Measurements from ENCODE around the gene PPP1R1B. TPM values are rescaled to one million over a fixed set of nuclear protein-coding genes. Genes with fewer than 3 reads are reported as not detected.

The PPP1R1B gene
- polyA plus RNA-seq, 1 donor (not counting 4 experiments of a cell fraction or from before 2014, with no cell fraction given): 0.18 TPM

DNA sequence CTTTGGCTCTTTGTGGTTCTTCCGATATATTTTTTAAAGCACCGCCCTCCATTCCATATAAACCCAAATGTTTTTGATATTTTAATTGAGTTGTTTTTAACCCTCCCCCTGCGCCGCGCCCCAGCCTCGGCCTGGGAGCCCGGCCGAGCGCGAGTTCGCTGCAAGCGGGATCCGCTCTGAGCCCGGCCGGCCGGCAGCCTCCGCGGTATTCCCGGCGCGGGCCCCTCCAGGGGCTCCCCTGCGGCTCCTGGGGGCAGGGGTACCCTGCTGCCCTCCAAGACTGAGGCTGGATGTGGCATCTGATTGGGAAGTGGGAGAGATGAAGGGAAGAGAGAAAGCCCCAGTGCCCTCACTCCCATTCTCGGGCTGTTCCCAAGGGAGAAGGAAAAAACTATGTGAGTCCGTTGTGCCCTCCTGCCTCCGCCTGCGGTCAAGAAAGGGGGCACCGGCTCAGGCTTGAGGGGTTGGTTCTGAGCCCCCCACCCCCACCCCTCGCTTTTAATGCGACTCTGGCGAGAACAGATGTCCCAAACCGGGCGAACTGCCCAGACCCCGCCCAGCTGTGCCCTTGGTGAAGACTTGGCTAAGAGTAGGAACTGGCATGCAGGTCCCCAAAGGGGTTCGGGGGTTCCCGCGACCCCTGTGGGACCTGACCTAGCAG, 27.6 kb upstream of the PPP1R1B start:
- dilution Hi-C loops (cut with MboI; ENCODE audit: extremely low pct_ligation_motif_present, low sequenced_read_pairs): no loop called here
- no peak for FAIRE-seq
- Histone ChIP-seq H3K36me3 (ENCODE audit: control insufficient read depth in 2 of 2, extremely low read depth in 1 of 2, insufficient read depth in 2 of 2, low read length in 2 of 2) (no peaks in the 10 kb centered on the region), H4K20me1 (ENCODE audit: control insufficient read depth, extremely low read depth, insufficient read depth, low read length) (peaks cover 6% of the 10 kb centered on the region), H3K4me2 (ENCODE audit: control insufficient read depth, extremely low read depth, insufficient read depth, low read depth, low read length) (peak overlapping the region; percentile 62), H2AFZ (ENCODE audit: control insufficient read depth, low read length) (no peak overlapping the region), H3K27me3 (ENCODE audit: control insufficient read depth, extremely low read depth, insufficient read depth, low read length) (peaks cover 90% of the 10 kb centered on the region), H3K27ac (ENCODE audit: control insufficient read depth, insufficient read depth, low read length) (no peak overlapping the region), H3K9me3 (ENCODE audit: control insufficient read depth, low read depth, low read length) (no peaks in the 10 kb centered on the region), H3K79me2 (ENCODE audit: control insufficient read depth, insufficient read depth, low read length) (no peaks in the 10 kb centered on the region), H3K9me1 (ENCODE audit: control insufficient read depth, extremely low read depth, insufficient read depth, low read length) (no peaks in the 10 kb centered on the region), H3K4me1 (ENCODE audit: control insufficient read depth, extremely low read depth, insufficient read depth, low read length) (peaks cover 19% of the 10 kb centered on the region), H3K4me3 (ENCODE audit: control insufficient read depth in 2 of 3, extremely low read depth in 1 of 3, insufficient read depth in 2 of 3, low read depth in 1 of 3, low read length in 3 of 3) (peak overlapping the region in 2 of 3 experiments; percentile 12 to 18), H3K9ac (ENCODE audit: control insufficient read depth, extremely low read depth, insufficient read depth, low read length) (no peak overlapping the region)
- DNase-seq (ENCODE audit: low read depth, low spot score): no peak
- peak; percentile 76 for TF ChIP-seq EZH2 (IDR thresholded peaks at IDR 0.05; ENCODE audit: low read length)
- TF ChIP-seq, protein P1, sequence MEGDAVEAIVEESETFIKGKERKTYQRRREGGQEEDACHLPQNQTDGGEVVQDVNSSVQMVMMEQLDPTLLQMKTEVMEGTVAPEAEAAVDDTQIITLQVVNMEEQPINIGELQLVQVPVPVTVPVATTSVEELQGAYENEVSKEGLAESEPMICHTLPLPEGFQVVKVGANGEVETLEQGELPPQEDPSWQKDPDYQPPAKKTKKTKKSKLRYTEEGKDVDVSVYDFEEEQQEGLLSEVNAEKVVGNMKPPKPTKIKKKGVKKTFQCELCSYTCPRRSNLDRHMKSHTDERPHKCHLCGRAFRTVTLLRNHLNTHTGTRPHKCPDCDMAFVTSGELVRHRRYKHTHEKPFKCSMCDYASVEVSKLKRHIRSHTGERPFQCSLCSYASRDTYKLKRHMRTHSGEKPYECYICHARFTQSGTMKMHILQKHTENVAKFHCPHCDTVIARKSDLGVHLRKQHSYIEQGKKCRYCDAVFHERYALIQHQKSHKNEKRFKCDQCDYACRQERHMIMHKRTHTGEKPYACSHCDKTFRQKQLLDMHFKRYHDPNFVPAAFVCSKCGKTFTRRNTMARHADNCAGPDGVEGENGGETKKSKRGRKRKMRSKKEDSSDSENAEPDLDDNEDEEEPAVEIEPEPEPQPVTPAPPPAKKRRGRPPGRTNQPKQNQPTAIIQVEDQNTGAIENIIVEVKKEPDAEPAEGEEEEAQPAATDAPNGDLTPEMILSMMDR (optimal IDR thresholded peaks at IDR 0.05 in 1 of 3, IDR thresholded peaks at IDR 0.05 in 1 of 3, conservative IDR thresholded peaks at IDR 0.05 in 1 of 3; ENCODE audit: extremely low read depth in 1 of 3, insufficient read depth in 2 of 3, low read length in 3 of 3): no peak

DNA sequence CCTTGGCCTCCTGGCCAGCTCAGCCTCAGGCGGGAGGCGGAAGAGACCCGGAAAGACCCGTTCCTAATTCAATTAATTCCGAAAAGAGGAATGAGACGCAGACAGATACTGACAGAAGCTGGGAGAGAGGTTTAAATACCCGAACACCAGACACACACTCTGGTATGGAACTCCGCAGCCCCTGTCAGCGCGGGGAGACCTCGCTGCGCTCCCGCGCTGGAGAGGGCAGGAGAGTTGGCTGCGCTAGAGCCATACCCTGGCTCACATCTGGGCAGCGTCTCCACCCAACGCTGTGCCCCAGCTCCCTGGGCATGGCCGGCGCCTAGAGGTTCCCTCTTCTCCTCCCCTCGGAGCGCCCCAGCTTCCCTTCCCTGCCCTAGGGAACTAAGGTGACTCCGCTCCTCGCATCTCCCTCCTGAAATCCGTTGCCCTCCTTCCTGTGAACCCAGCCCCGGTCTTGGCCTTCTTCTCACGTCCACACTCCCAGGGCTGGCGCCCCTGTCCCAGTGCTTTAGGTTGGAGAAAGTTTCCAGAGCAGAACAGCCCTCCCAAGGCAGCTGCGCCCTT, 27.0 kb upstream of the PPP1R1B start:
- Histone ChIP-seq H3K79me2 (ENCODE audit: control insufficient read depth, insufficient read depth, low read length) (no peaks in the 10 kb centered on the region), H3K27me3 (ENCODE audit: control insufficient read depth, extremely low read depth, insufficient read depth, low read length) (peaks cover 91% of the 10 kb centered on the region), H3K27ac (ENCODE audit: control insufficient read depth, insufficient read depth, low read length) (no peak overlapping the region), H3K9ac (ENCODE audit: control insufficient read depth, extremely low read depth, insufficient read depth, low read length) (no peak overlapping the region), H3K36me3 (ENCODE audit: control insufficient read depth in 2 of 2, extremely low read depth in 1 of 2, insufficient read depth in 2 of 2, low read length in 2 of 2) (no peaks in the 10 kb centered on the region), H3K9me3 (ENCODE audit: control insufficient read depth, low read depth, low read length) (no peaks in the 10 kb centered on the region), H3K4me1 (ENCODE audit: control insufficient read depth, extremely low read depth, insufficient read depth, low read length) (peaks cover 21% of the 10 kb centered on the region), H3K4me2 (ENCODE audit: control insufficient read depth, extremely low read depth, insufficient read depth, low read depth, low read length) (no peak overlapping the region), H3K9me1 (ENCODE audit: control insufficient read depth, extremely low read depth, insufficient read depth, low read length) (no peaks in the 10 kb centered on the region), H3K4me3 (ENCODE audit: control insufficient read depth in 2 of 3, extremely low read depth in 1 of 3, insufficient read depth in 2 of 3, low read depth in 1 of 3, low read length in 3 of 3) (no peak overlapping the region), H2AFZ (ENCODE audit: control insufficient read depth, low read length) (no peak overlapping the region), H4K20me1 (ENCODE audit: control insufficient read depth, extremely low read depth, insufficient read depth, low read length) (peaks cover 6% of the 10 kb centered on the region)
- no peak for FAIRE-seq
- DNase-seq (ENCODE audit: low read depth, low spot score): no peak
- dilution Hi-C loops (cut with MboI; ENCODE audit: extremely low pct_ligation_motif_present, low sequenced_read_pairs): no loop called here
- TF ChIP-seq, protein P1 (optimal IDR thresholded peaks at IDR 0.05 in 1 of 3, IDR thresholded peaks at IDR 0.05 in 1 of 3, conservative IDR thresholded peaks at IDR 0.05 in 1 of 3; ENCODE audit: extremely low read depth in 1 of 3, insufficient read depth in 2 of 3, low read length in 3 of 3): no peak
- peak; percentile 99 for TF ChIP-seq EZH2 (IDR thresholded peaks at IDR 0.05; ENCODE audit: low read length)
